Kasumi-1 (cell line): ENCODE measurements around the gene C20orf202.
"Not testable (repeated sequence)": the region's sequence is repeated elsewhere in the genome, so short reads cannot be mapped to it uniquely, and the experiment has no call there.

Experiments used
- DNase-seq, 2 experiments: peaks; one replicate each; lab custom pipeline; 2025; lab: John Stamatoyannopoulos, UW

Gene C20orf202

GRCh38 chr20:1247689-1248088, 44.4 kb downstream of the C20orf202 start:
- DNase-seq = no peak

DNA sequence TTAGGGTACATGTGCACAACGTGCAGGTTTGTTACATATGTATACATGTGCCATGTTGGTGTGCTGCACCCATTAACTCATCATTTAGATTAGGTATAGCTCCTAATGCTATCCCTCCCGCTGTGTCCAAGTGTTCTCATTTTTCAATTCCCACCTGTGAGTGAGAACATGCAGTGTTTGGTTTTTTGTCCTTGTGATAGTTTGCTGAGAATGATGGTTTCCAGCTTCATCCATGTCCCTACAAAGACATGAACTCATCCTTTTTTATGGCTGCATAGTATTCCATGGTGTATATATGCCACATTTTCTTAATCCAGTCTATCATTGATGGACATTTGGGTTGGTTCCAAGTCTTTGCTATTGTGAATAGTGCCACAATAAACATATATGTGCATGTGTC, 47.0 kb downstream of the C20orf202 start:
- not testable (repeated sequence) for DNase-seq

DNA sequence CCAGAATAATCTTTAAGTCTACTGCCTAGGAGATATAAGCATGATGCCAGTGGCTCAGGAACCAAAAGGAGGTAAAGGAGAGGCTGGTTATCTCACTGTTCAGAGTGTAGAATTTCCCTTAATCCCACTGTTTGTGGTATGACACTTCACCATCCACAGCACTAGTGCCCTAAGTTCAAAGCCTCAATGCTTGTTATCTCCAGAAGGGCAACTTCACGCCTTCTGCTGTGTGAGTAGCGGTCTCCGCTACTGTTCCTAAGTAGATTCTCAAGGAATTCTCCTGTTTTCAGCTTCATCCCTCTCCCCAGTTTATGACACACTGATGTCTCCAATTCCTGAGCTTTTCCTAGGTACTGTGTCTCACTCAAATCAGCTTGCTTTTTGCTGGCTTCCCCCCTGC, 49.2 kb downstream of the C20orf202 start:
- no peak for DNase-seq

- DNase-seq = no peak
Observed at GRCh38 chr20:1254254-1254653, 51.0 kb downstream of the C20orf202 start.

- DNase-seq = no peak
Observed at GRCh38 chr20:1255675-1256074, 52.4 kb downstream of the C20orf202 start.
